HEK293T (cell line): Measurements from ENCODE around the gene GPR148.

Experiments
- BHLHE40 ChIP-seq: fragments of 450-650 bp; IDR thresholded peaks from 2 replicates; pipeline ENCODE4 v1.6.1; 2016; ENCODE audit warnings: mild to moderate bottlenecking, moderate library complexity, borderline replicate concordance
- FOXK2 ChIP-seq: fragments of 450-650 bp; IDR thresholded peaks from 2 replicates; pipeline ENCODE4 v1.6.1; 2016; ENCODE audit warnings: mild to moderate bottlenecking
- HDGF ChIP-seq: fragments of 450-650 bp; IDR thresholded peaks from 2 replicates; pipeline ENCODE4 v1.6.1; 2017; ENCODE audit warnings: antibody characterized with exemption, borderline replicate concordance
- SP1 ChIP-seq: fragments of 450-650 bp; IDR thresholded peaks from 2 replicates; pipeline ENCODE4 v1.6.1; 2017
- SUZ12 ChIP-seq: fragments of 450-650 bp; IDR thresholded peaks from 2 replicates; pipeline ENCODE4 v1.6.1; 2016; ENCODE audit warnings: mild to moderate bottlenecking
- TARDBP ChIP-seq: fragments of 450-650 bp; IDR thresholded peaks from 2 replicates; pipeline ENCODE4 v1.6.1; 2016
- ZNF384 ChIP-seq: fragments of 450-650 bp; IDR thresholded peaks from 2 replicates; pipeline ENCODE4 v1.6.1; 2016

DNA sequence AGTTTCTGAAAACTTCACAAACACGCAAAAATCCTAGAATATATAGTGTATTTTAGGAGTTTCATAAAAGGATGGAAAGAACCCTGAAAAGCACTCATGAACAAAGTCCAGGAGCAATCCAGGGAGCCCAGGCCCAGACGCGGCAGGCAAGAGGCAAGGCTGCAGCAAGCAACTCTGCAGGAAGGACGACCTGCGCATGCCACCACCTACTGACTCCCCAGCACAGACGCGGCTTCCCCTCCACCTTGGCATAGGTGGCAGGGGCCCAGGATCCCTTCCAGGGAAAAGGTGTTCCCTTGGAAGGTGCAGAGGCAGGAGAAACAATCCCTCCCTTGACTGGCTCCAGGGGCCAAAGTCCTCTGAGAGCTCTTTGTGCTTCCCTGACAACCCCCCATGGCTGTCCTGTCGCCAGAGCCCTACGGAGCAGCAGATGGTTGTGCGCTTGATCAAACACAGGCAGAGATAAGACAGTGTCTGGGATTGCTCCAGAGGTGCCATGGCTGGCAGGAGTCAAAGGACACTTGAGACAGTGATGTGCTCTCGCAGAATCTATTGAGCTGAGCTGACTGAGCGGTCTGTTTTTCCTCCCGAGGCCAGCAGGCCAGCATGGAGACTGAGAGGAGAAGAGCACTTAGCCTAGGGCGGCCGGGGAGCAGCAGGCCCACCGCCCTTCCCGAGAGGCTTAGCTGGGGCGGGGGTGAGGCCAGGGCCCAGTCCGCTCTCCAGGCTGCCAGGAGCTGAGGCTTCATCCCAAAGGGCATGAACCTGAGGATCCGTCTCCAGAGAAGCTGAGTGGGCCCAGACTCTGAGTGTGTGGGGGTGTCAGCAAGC lies 15.6 kb downstream of the GPR148 start:
- no peak for TF ChIP-seq FOXK2
- no peak for TF ChIP-seq SUZ12
- no peak for TF ChIP-seq TARDBP
- TF ChIP-seq HDGF: no peak
- TF ChIP-seq BHLHE40: no peak
- no peak for TF ChIP-seq SP1
- no peak for TF ChIP-seq ZNF384
